GM12892 (cell line): ENCODE data around the gene MEOX1.

ENCODE experiments used
- POLR2A ChIP-seq: IDR thresholded peaks from 2 replicates; pipeline ENCODE4 v1.6.1; 2011; ENCODE audit warnings: low read depth, low read length, control low read depth
- TAF1 ChIP-seq: IDR thresholded peaks from 2 replicates; pipeline ENCODE4 v1.6.1; 2011; ENCODE audit warnings: low read depth, mild to moderate bottlenecking, control low read depth, low read length, borderline replicate concordance

GRCh38 chr17:43604549-43604948 lies 57.2 kb downstream of the MEOX1 start:
- TF ChIP-seq TAF1 (no peak), POLR2A (no peak)
